ENCODE measurements around the gene GRPEL1. TPM values are rescaled to one million over a fixed set of nuclear protein-coding genes. Genes with fewer than 3 reads are reported as not detected.

Gene GRPEL1
- total RNA-seq, 1 experiment from 2014 or later, result 49.9 TPM

- POLR2A ChIA-PET (ENCODE audit: unreplicated experiment), result no interaction called here
- CTCF ChIA-PET, result no interaction called here
Observed at GRCh38 chr4:7031558-7032449, 36.1 kb downstream of the GRPEL1 start.

GRCh38 chr4:7030856-7031255 lies 37.0 kb downstream of the GRPEL1 start:
- CTCF ChIA-PET, result no interaction called here
- POLR2A ChIA-PET (ENCODE audit: unreplicated experiment), result no interaction called here
- BruUV-seq (replicated peaks), result TSS peak; percentile 9

More at GRCh38 chr4:7031558-7032449, 36.1 kb downstream of the GRPEL1 start:
- DNase-seq, result no peak
- Histone ChIP-seq H2AFZ (no peak overlapping the region), H3K9me2 (ENCODE audit: insufficient read depth) (no peaks in the 10 kb centered on the region), H3K27me3 (ENCODE audit: insufficient read depth, low read depth) (no peaks in the 10 kb centered on the region), H3K27ac (no peak overlapping the region), H3K9me3 (ENCODE audit: insufficient read depth, low read depth) (no peaks in the 10 kb centered on the region), H3K4me2 (no peak overlapping the region), H3F3A (ENCODE audit: insufficient read depth, low read depth) (peaks cover 11% of the 10 kb centered on the region; the same call in 1 of the 2 replicates), H4K20me1 (ENCODE audit: insufficient read depth) (no peaks in the 10 kb centered on the region), H3K4me3 (no peak overlapping the region), H3K79me2 (ENCODE audit: low read depth) (no peaks in the 10 kb centered on the region), H3K4me1 (replicated peaks; ENCODE audit: insufficient read depth) (peaks cover 18% of the 10 kb centered on the region), H3K36me3 (ENCODE audit: low read depth) (no peaks in the 10 kb centered on the region; the same call in 1 of the 2 replicates)
- TF ChIP-seq CTCF (conservative IDR thresholded peaks at IDR 0.05) (no peak), EZH2 (IDR thresholded peaks at IDR 0.05; ENCODE audit: low read depth) (no peak)
- intact Hi-C loops (cut with micrococcal nuclease; ENCODE audit: unreplicated experiment), result no loop called here
- no TSS peak for BruUV-seq (replicated peaks)

GRCh38 chr4:7029921-7030320 lies 37.9 kb downstream of the GRPEL1 start:
- Histone ChIP-seq H3K9me3 (ENCODE audit: insufficient read depth, low read depth) (no peaks in the 10 kb centered on the region), H3K4me3 (no peak overlapping the region), H3F3A (ENCODE audit: insufficient read depth, low read depth) (peaks cover 7% of the 10 kb centered on the region; the same call in 1 of the 2 replicates), H3K27me3 (ENCODE audit: insufficient read depth, low read depth) (no peaks in the 10 kb centered on the region), H3K36me3 (ENCODE audit: low read depth) (no peaks in the 10 kb centered on the region; the same call in 1 of the 2 replicates), H4K20me1 (ENCODE audit: insufficient read depth) (no peaks in the 10 kb centered on the region), H3K9me2 (ENCODE audit: insufficient read depth) (no peaks in the 10 kb centered on the region), H3K27ac (no peak overlapping the region), H3K79me2 (ENCODE audit: low read depth) (no peaks in the 10 kb centered on the region), H3K4me1 (replicated peaks; ENCODE audit: insufficient read depth) (peaks cover 9% of the 10 kb centered on the region), H2AFZ (no peak overlapping the region), H3K4me2 (no peak overlapping the region)
- TF ChIP-seq EZH2 (IDR thresholded peaks at IDR 0.05; ENCODE audit: low read depth), result no peak
- TF ChIP-seq CTCF (conservative IDR thresholded peaks at IDR 0.05), result no peak
- intact Hi-C loops (cut with micrococcal nuclease; ENCODE audit: unreplicated experiment), result no loop called here
- no peak for DNase-seq
- no TSS peak for BruUV-seq (replicated peaks)
- POLR2A ChIA-PET (ENCODE audit: unreplicated experiment), result interaction anchor here (1.2 kb wide), 1 partner anchor 76 kb away, joined by 5 read pairs; no protein-coding TSS in a partner anchor
- CTCF ChIA-PET, result no interaction called here

More at GRCh38 chr4:7030856-7031255, 37.0 kb downstream of the GRPEL1 start:
- Histone ChIP-seq H3K4me2 (no peak overlapping the region), H2AFZ (no peak overlapping the region), H3K4me1 (replicated peaks; ENCODE audit: insufficient read depth) (peaks cover 18% of the 10 kb centered on the region), H3K4me3 (no peak overlapping the region), H3K27me3 (ENCODE audit: insufficient read depth, low read depth) (no peaks in the 10 kb centered on the region), H4K20me1 (ENCODE audit: insufficient read depth) (no peaks in the 10 kb centered on the region), H3K36me3 (ENCODE audit: low read depth) (no peaks in the 10 kb centered on the region; the same call in 1 of the 2 replicates), H3F3A (ENCODE audit: insufficient read depth, low read depth) (peaks cover 11% of the 10 kb centered on the region; the same call in 1 of the 2 replicates), H3K9me3 (ENCODE audit: insufficient read depth, low read depth) (no peaks in the 10 kb centered on the region), H3K9me2 (ENCODE audit: insufficient read depth) (no peaks in the 10 kb centered on the region), H3K79me2 (ENCODE audit: low read depth) (no peaks in the 10 kb centered on the region), H3K27ac (no peak overlapping the region)
- no peak for TF ChIP-seq EZH2 (IDR thresholded peaks at IDR 0.05; ENCODE audit: low read depth)
- TF ChIP-seq CTCF (conservative IDR thresholded peaks at IDR 0.05), result no peak
- no peak for DNase-seq
- intact Hi-C loops (cut with micrococcal nuclease; ENCODE audit: unreplicated experiment), result no loop called here
